NCI-H1092 treated with DMSO at 0.1 percent for 48 hours (cell line): Measurements from ENCODE around the gene ACOX3.

ENCODE experiments used
- DNase-seq: peaks from one replicate; lab custom pipeline; 2025; lab: John Stamatoyannopoulos, UW

The ACOX3 gene

DNA sequence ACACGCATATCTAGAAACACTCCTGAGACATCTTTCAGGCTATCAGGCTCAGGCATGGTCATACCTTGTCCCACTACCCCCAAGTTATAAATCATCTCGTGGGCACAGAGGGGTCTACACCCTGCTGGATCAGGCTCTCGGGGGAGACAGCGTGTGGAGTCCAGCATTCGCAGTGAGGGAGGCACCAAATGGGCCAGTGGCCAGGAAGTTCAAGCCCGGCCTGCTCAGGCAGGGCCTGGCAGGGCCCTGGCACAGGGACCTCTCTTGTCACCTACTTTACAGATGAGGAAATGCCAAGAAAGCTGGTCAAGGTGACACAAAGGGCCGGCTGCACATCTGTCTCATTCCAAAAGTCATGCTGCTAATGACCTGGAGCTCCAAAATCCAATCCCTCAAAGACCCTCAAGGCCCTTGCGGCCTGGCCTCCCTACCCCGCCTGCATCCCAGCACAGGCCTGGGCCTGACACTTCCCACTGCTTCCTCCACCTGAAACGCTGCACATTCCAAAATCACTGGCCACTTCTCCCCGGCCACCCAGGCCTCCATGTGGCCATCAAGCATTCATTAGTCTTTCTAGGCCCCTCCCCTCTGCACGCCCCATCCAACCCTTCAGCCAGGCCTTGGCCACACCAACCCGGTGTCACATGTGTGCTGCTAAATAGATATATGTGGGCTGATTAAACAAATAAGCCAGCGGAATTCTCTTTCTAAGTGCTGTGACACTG is 35.6 kb downstream of the ACOX3 start:
- DNase-seq = no peak

GRCh38 chr4:8403976-8404375 is 36.5 kb downstream of the ACOX3 start:
- DNase-seq = no peak

GRCh38 chr4:8403173-8403753 is 37.3 kb downstream of the ACOX3 start:
- DNase-seq = peak; percentile 45

GRCh38 chr4:8402640-8403039 is 37.9 kb downstream of the ACOX3 start:
- DNase-seq = no peak

- no peak for DNase-seq
These were observed 38.3 kb downstream of the ACOX3 start for GRCh38 chr4:8402181-8402597.

DNA sequence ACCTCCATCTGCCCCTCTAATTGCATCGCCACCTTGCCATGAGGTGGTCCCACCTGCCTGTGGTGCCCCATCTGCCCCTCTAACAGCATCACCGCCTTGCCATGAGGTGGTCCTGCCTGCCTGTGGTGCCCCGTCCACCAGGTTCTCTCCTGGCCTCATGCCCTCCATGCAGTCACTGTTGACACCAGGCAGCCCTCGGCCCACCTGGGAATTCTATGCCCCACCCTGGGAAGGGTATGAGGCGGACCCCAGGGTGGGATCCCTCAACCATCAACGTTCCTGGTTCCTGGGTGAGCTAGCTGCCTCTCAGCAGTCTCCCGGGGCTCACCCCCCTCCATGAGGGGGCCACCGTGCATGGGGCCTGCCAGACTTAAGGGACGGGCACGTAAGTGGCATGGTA is 38.9 kb downstream of the ACOX3 start:
- no peak for DNase-seq

DNA sequence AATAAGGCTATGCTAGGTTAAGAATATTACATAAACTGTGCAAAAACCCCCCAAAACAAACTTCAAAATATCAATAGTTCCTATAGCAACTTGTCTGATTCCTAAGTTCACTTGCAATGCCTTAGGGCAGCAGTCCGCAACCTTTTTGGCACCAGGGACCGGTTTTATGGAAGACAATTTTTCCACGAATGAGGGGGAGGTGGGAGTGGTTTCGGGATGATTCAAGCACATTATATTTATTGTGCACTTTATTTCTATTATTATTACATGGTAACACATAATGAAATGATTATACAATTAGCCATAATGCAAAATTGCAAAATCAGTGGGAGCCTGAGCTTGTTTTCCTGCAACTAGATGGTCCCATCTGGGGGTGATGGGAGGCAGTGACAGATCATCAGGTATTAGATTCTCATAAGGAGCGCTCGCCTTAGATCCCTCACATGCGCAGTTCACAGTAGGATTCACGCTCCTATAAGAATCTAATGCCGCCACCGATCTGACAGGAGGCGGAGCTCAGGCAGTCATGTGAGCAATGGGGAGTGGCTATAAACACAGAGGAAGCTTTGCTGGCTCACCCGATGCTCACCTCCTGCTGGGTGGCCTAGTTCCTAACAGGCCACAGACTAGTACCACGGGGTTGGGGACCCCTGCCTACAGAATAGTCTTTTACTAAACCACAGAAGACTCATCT is 39.7 kb downstream of the ACOX3 start:
- DNase-seq = no peak

DNA sequence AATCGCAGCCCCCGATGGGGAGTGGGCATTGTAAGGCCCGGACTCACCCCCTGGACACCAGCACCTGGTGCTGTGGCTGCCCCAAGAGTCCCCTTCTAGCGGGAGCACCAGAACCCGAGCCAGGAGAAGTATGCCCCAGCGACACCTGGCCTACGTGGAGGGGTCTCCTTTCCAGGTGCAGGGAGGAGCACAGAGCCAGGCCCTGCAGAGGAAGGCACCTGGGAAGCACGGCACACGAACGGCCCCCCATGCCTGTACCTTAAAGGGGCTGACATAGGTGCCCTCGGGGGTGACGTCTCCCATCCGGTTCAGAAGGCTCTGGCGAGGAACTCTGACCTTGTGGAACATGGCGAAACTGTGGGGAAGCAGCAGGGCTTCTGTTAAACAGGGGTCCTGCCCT is 41.2 kb downstream of the ACOX3 start:
- DNase-seq = no peak

- no peak for DNase-seq
These were observed 42.2 kb downstream of the ACOX3 start for GRCh38 chr4:8398347-8398746.

DNA sequence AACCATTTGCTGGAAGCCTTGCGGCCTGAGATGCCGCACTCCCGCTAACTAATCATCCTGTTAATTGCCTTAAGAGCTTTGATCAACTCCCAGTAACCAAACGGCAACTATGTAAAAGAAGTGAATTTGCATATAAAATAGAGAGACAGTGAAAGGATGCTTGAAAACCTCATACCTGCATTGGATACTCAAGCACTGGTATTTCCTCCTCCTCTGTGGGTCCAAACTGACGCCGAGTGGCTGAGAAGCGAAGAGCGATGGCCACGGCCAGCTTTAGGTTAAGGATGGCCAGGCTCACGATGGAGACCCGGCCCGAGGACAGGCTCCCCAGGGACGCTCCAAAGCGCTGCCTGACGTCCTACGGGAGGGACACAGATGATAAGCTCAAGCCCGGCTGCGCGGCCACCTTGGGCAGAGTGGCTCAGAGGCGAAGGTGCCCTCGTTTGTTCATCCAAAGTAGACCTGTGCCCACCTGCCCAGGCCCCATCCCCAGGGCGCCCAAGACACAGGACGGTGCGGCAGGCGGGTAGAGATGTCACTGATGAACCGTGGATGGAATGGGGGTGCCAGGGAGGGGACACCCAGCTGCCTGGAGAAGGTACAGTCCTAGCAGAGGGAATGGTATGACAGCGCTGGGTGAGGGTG is 43.6 kb downstream of the ACOX3 start:
- no peak for DNase-seq

- no peak for DNase-seq
These were observed 44.8 kb downstream of the ACOX3 start for GRCh38 chr4:8395504-8396296.

GRCh38 chr4:8394806-8395205 is 45.7 kb downstream of the ACOX3 start:
- no peak for DNase-seq

DNA sequence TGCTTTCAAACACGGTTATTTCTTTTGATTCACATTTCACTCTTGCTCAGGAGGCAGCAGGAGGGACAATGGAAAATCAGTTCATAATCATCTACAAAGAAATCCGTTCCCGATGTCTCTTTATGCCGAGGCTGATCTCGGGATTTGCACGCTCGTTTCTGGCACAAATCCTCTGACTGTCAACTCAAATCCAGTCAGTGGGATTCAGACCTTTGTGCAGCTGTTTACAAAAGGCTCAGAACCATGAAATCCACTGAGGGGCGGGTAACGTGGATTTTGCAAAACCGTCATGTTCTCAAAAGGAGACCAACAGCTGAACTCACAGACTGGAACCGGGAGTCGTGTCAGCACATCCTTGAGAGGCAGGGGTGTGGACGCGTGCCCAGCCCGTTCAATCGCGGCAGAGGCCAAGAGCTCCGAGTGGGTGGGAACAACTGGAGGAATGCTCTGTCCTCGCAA is 46.4 kb downstream of the ACOX3 start:
- peak; percentile 82 for DNase-seq

DNA sequence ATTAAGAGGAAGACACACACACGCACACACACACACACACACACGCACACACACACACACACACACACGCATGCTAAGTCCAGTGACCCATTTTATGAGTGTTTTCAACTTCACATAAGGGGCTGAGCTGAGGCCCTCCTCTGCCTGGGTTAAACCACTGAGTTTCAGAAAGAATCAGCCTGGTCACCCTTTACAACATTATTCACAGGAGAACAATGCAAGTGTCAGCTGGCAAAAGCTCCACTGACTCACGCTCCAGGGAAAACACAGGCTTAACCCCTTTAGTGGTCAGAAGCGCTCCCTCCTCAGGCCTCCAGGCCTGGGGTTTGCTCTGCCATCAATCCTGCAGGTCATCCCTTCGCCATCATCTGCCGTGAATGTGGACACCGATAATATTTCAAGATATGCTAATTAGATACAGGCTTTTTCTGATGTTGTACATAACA is 46.9 kb downstream of the ACOX3 start:
- peak; percentile 54 for DNase-seq

DNA sequence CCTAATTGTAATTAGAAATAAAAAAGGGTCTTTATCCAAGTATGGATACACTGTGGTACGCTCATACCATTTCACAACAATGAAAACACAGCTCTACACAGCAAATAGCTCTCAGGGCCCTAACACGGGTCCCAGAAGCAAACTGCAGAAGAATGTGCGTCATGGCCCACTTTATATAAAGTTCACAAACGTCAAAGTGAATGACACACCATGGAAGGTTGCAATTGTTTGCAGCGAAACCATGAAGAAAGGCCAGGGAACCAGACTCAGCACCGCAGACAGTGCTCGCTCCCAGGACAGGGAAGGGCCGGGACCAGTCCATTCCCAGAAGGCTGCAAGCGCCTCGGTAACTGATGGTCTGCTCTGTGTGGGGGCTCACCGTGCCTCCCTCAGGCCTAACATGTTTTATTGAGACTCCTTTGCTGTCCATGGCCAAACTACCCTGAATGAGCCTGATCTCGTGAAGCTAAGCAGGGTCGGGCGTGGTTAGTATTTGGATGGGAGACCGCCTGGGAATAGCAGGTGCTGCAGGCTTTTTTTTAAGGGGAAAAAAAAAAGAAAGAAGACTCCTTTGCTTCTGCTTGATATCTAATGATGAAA is 47.8 kb downstream of the ACOX3 start:
- DNase-seq = no peak

DNA sequence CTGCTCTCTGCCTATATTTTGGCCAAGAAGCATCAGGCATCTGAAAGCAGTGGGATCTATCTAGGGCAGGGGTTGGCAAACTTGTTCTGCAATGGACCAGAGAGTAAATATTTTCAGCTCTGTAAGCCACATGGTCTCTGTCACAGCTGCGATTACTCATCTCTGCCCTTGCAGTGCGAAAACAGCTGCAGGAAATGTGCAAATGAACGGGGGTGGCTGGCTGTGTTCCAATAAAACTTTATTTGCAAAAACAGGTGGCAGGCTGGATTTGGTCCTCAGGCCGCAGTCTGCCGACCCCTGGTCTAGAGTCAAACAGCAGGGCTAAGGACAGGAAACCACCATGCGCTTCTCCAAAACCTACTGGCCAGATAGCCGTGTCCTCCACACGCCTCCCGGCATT is 48.6 kb downstream of the ACOX3 start:
- DNase-seq = no peak

GRCh38 chr4:8391071-8391470 is 49.5 kb downstream of the ACOX3 start:
- DNase-seq = no peak

DNA sequence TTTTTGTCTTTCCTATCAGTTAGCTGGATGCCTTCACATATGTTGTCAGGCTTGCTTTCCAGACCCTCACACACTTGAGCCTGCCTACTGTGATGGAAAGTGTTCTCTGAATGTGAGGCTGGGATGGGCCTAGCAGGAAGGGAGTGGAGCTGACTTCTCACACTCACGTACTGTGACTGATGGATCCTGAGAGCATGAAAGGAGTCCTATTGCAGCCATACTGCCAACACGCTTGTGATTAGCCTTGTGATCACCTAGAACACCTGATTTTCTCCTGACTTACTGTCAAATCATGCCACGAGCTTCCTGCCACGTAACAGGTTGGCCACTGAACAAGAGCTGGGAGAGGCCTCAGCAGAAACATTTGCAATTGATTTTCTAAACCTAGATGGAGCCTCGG is 49.9 kb downstream of the ACOX3 start:
- DNase-seq = no peak

- DNase-seq = no peak
These were observed 52.0 kb downstream of the ACOX3 start for GRCh38 chr4:8388528-8388870.

- no peak for DNase-seq
These were observed 52.7 kb downstream of the ACOX3 start for GRCh38 chr4:8387615-8388527.

DNA sequence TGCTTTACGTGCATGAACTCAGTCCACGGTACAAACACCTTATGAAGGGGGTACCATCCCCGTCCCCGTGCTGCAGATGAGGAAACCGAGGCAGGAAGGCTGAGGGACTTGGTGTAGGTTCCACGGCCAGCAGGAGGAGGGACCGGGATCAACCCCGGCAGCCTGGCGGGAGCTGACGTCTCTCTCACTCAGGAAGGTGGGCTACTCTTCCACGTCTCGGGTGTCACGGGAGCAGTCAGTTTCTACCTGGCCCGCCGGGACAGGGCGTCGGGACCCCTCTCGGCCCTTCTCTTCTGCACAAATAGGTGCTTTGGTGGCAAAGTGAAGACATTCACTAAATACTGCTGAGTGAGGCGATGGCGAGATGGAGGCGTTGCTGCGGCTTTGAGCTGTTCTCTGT is 53.3 kb downstream of the ACOX3 start:
- DNase-seq = no peak
